ENCODE data around the gene GRAMD1B. TPM values are rescaled to one million over a fixed set of nuclear protein-coding genes. Genes with fewer than 3 reads are reported as not detected.

Gene GRAMD1B
- total and polyA plus RNA-seq, 12 donors = 7.3 to 41.0 (median 21.0) TPM

DNA sequence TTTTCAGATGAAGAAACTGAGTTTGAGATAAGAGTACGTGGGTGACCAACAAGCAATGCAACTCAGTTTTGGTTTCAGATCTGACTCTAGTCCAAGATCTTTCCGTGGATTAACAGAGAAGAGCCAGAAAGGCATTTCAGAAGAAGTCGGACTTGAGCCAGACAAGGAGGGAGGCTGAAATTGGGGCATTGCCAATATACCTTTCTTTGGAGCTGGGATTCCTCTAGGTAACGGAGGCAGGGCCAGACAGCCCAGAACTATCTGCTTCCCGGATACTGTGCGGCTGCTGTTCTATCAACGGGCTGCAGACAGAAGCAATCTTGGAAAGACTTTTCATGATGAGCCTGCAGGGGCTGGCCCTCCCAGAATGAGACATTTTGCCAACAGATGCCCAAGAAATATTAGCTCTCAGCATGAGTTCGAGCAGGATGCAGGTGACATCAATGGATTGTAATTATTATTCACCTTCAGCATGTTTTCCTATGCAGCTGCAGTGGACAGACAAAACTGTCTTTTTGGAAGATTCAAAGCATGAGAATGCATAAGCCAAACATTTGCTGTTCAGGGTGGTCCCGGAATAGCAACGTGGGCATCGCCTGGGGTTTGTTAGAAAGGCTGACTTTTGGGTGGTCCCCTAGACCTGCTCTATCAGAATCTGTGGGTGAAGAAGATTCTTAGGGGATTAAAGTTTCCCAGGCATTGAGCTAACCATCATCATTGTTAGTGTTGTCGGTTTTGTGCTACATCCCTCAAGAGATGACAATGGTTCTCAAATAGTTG, 128.7 kb downstream of the GRAMD1B start:
- no peak for DNase-seq
- WGBS, 2 donors = 77% methylated on average over 12 of the region's 12 CpGs
- intact Hi-C loops (cut with DNase I) = loop anchor here in 3 of 10 donors (5.0 kb wide), 2 partner anchors 36 to 46 kb away; no protein-coding TSS in a partner anchor
- no peak overlapping the region for H3K4me3 ChIP-seq
- no peaks in the 10 kb centered on the region for H3K27me3 ChIP-seq
- no peaks in the 10 kb centered on the region for H3K9me3 ChIP-seq
- H3K36me3 ChIP-seq = no peaks in the 10 kb centered on the region
- no peak overlapping the region for H3K27ac ChIP-seq
- no peak for TF ChIP-seq CTCF (IDR thresholded peaks at IDR 0.05)
- no peak for ATAC-seq
- H3K4me1 ChIP-seq = peaks cover 13 to 53% (median 25%) of the 10 kb centered on the region in 9 donors

DNA sequence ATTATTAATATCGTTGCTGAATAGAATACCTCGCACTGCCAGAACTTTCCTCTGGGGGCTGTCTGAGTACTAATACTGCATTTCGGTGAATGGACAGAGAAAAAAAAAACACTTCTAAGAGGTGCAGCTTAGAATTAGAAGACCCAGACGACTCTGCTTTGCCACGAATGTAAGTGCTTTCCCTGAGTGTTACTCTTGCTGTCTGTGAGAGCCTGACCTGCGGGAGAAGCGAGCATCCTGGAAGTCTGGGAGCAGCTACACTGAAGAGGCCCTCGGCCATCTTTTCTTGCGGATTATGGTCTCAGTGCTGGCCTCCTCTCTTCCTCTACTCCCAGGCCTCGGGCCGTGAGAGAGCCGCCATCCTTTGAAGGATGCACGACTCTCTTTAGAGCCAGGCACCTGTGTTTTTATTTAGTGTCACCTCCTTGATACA, 129.5 kb downstream of the GRAMD1B start:
- peak in 2 of 8 donors; percentile 2 to 4 for ATAC-seq

GRCh38 chr11:123560006-123560405, 129.9 kb downstream of the GRAMD1B start:
- WGBS, 2 donors = 13% methylated on average over 23 of the region's 23 CpGs
- no peak for TF ChIP-seq CTCF (IDR thresholded peaks at IDR 0.05)
- H3K36me3 ChIP-seq = no peaks in the 10 kb centered on the region
- H3K27me3 ChIP-seq = no peaks in the 10 kb centered on the region
- DNase-seq = peak; percentile 57 to 64
- H3K27ac ChIP-seq = peak overlapping the region in 7 of 10 donors; percentile 11 to 68 (median 32)
- H3K9me3 ChIP-seq = no peaks in the 10 kb centered on the region
- peaks cover 13 to 56% (median 25%) of the 10 kb centered on the region in 9 donors for H3K4me1 ChIP-seq
- ATAC-seq = peak; percentile 70 to 84 (median 78)
- intact Hi-C loops (cut with DNase I) = loop anchor here in 1 of 10 donors (5.0 kb wide), 1 partner anchor 48 kb away; no protein-coding TSS in a partner anchor
- peak overlapping the region in 9 of 10 donors; percentile 10 to 48 (median 44) for H3K4me3 ChIP-seq

More for the DNA sequence above, 129.5 kb downstream of the GRAMD1B start:
- peak in 1 of 9 donors; percentile 10 for TF ChIP-seq CTCF (IDR thresholded peaks at IDR 0.05)
- Histone ChIP-seq H3K9me3 (no peaks in the 10 kb centered on the region), H3K36me3 (no peaks in the 10 kb centered on the region), H3K27ac (peak overlapping the region in 7 of 10 donors; percentile 11 to 68 (median 32)), H3K27me3 (no peaks in the 10 kb centered on the region), H3K4me1 (peaks cover 13 to 56% (median 25%) of the 10 kb centered on the region in 9 donors), H3K4me3 (peak overlapping the region in 9 of 10 donors; percentile 10 to 48 (median 44))
- no peak for DNase-seq
- intact Hi-C loops (cut with DNase I) = loop anchor here in 3 of 10 donors (5.0 kb wide), 2 partner anchors 37 to 47 kb away; no protein-coding TSS in a partner anchor
- 38 to 52% methylated on average over 13 of the region's 13 CpGs for WGBS, 2 donors

GRCh38 chr11:123561431-123561800, 131.3 kb downstream of the GRAMD1B start:
- no peaks in the 10 kb centered on the region for H3K36me3 ChIP-seq
- no peaks in the 10 kb centered on the region for H3K27me3 ChIP-seq
- peak overlapping the region in 1 of 10 donors; percentile 1 for H3K4me3 ChIP-seq
- intact Hi-C loops (cut with DNase I) = loop anchor here in 1 of 10 donors (5.0 kb wide), 1 partner anchor 49 kb away; no protein-coding TSS in a partner anchor
- H3K27ac ChIP-seq = peak overlapping the region in 9 of 10 donors; percentile 1 to 81 (median 65)
- no peak for TF ChIP-seq CTCF (IDR thresholded peaks at IDR 0.05)
- WGBS, 2 donors = 47 to 59% methylated on average over 5 of the region's 5 CpGs
- no peaks in the 10 kb centered on the region for H3K9me3 ChIP-seq
- ATAC-seq = peak; percentile 14 to 51 (median 30)
- peaks cover 13 to 56% (median 25%) of the 10 kb centered on the region in 9 donors for H3K4me1 ChIP-seq
- DNase-seq = no peak

All from heart right ventricle (tissue), 16 donors.